ENCODE results near the gene PDZD8. TPM values are rescaled to one million over a fixed set of nuclear protein-coding genes. Genes with fewer than 3 reads are reported as not detected.

Gene PDZD8
- total RNA-seq, result 19.8 and 25.0 TPM in 2 replicates

GRCh38 chr10:117375360-117376178 is at the start of gene PDZD8:
Gene PDZD8 (minus strand): TSS chr10:117375440. CDS start chr10:117375227, 213 bp downstream.

GRCh38 chr10:117240621-117241529 is 134.4 kb downstream of the PDZD8 start, which contains the start of gene SLC18A2:
Gene SLC18A2 (plus strand): TSS chr10:117241114. CDS start chr10:117241694, 580 bp downstream.

Other genes starting within 250 kb of the PDZD8 start
- gene VAX1, start 237.2 kb downstream of the PDZD8 start, total RNA-seq, result not detected in 2 replicates
- gene KCNK18, start 178.0 kb downstream of the PDZD8 start, total RNA-seq, result not detected in 2 replicates
- gene SLC18A2, start 134.3 kb downstream of the PDZD8 start, total RNA-seq, result not detected in 2 replicates
- not detected in 2 replicates for gene EMX2, start 167.3 kb upstream of the PDZD8 start, total RNA-seq